ENCODE measurements around the gene RSPO3.

GRCh38 chr6:127124172-127124571, 5.7 kb downstream of the RSPO3 start:
- no peak for TF ChIP-seq FOXA1 (IDR thresholded peaks at IDR 0.05)
- no peak for TF ChIP-seq FOXM1 (IDR thresholded peaks at IDR 0.05; ENCODE audit: borderline replicate concordance)
- TF ChIP-seq NFRKB (IDR thresholded peaks at IDR 0.05), result no peak
- no peak for TF ChIP-seq ZNF384 (IDR thresholded peaks at IDR 0.05)

Data from HEK293T (cell line).